Esophagus (tissue), 2 donors: ENCODE measurements around the gene NDUFS5. TPM values are rescaled to one million over a fixed set of nuclear protein-coding genes. Genes with fewer than 3 reads are reported as not detected.
"Not testable (repeated sequence)": the region's sequence is repeated elsewhere in the genome, so short reads cannot be mapped to it uniquely, and the experiment has no call there.

Experiments
- H3K27ac ChIP-seq, 2 donors: one replicate each; pipeline ENCODE4 v1.5.1; 2013; ENCODE audit warnings: low read depth in 2 of 2, mild to moderate bottlenecking in 2 of 2, inconsistent platforms in 1 of 2, low read length in 1 of 2, moderate library complexity in 1 of 2
- H3K27me3 ChIP-seq, 2 donors: one replicate each; pipeline ENCODE4 v1.6.1; 2013; ENCODE audit warnings: low read length in 2 of 2, control low read depth in 1 of 2, mild to moderate bottlenecking in 1 of 2; ENCODE audit not compliant: insufficient read depth in 2 of 2, control insufficient read depth in 1 of 2
- H3K36me3 ChIP-seq, 2 donors: one replicate each; pipeline ENCODE4 v1.6.1; 2013; ENCODE audit warnings: low read length in 1 of 2; ENCODE audit not compliant: control insufficient read depth in 2 of 2, insufficient read depth in 2 of 2
- H3K4me1 ChIP-seq, 2 donors: one replicate each; pipeline ENCODE4 v1.6.1; 2013; ENCODE audit warnings: low read length in 1 of 2; ENCODE audit not compliant: control insufficient read depth in 2 of 2, insufficient read depth in 2 of 2
- H3K4me3 ChIP-seq, 2 donors: one replicate each; pipeline ENCODE4 v1.5.1; 2013; ENCODE audit warnings: low read length in 2 of 2, mild to moderate bottlenecking in 2 of 2, low read depth in 1 of 2, moderate library complexity in 1 of 2
- H3K9me3 ChIP-seq, 2 donors: one replicate each; pipeline ENCODE4 v1.6.1; 2013; ENCODE audit warnings: mild to moderate bottlenecking in 2 of 2, low read depth in 1 of 2, low read length in 1 of 2, moderate library complexity in 1 of 2; ENCODE audit not compliant: control insufficient read depth in 2 of 2, insufficient read depth in 1 of 2
- WGBS, 2 donors: extraction: QIAGEN DNeasy Blood & Tissue Kit; methylation state at CpG; one replicate each; pipeline ENCODE4 v1.1.7; 2013; 5-methylcytosine and 5-hydroxymethylcytosine counted together
- polyA plus RNA-seq, 2 donors: library from polyadenylated mRNA; stranded (reverse); fragments of 200-250 nt; gene quantifications; one replicate each; pipeline ENCODE4 v1.2.3, GENCODE V29; 2013
- donor health status: healthy with polysubstance abuse.
- donor health status: Bipolar disorder and iron deficiency.

NDUFS5 gene
- 100 to 1,000 TPM; 545 to 814 TPM for polyA plus RNA-seq

DNA sequence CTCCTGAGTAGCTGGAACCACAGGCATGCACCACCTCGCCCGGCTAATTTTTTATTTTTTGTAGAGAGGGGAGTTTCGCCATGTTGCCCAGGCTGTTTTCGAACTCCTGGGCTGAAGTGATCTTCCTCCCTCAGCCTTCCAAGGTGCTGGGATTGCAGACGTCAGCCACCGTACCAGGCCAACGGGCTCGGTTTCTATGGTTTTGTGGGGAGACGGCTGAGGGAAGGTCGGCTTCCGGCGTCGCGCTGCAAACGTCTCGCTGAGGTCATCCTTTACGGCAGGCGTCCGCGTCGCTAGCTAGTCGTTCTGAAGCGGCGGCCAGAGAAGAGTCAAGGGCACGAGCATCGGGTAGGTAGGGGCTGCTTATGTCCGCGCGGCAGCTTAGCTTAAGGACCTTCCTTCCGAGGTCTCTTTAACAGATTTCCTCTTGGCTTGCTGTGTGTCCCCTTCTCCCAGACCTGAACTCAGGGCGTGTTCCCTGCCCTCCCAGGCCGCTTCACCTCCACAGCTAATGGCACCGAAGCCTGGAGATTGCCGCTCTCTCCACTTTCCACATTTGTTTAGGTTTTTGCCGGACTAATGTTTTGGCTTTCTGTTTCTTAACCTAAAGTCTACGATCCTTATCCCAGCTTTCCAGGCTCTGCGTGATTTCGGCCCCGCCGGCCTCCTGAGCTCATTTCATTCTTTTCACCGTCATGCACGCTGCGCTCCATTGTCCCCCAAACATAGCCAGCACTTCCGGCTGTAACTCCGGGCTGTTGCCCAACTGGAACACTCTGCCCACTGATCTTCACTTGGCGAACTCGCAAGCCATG is at the start of gene NDUFS5:
TSS of gene NDUFS5 (plus strand) at position 300 of the 815 bp plus-strand sequence. CDS start 2,375 bp downstream, outside the sequence.
- Histone ChIP-seq H3K27ac (peak within 1 kb of the TSS; percentile 85 to 99), H3K4me1 (peaks cover 0 to 5% of the 10 kb centered on the region in 2 donors), H3K36me3 (peaks cover 2 to 6% of the 10 kb centered on the region in 2 donors), H3K27me3 (no peaks in the 10 kb centered on the region), H3K9me3 (no peaks in the 10 kb centered on the region), H3K4me3 (peak within 1 kb of the TSS; percentile 59 to 84)
- WGBS, 2 donors: 0% methylated on average over 47 of the region's 47 CpGs

DNA sequence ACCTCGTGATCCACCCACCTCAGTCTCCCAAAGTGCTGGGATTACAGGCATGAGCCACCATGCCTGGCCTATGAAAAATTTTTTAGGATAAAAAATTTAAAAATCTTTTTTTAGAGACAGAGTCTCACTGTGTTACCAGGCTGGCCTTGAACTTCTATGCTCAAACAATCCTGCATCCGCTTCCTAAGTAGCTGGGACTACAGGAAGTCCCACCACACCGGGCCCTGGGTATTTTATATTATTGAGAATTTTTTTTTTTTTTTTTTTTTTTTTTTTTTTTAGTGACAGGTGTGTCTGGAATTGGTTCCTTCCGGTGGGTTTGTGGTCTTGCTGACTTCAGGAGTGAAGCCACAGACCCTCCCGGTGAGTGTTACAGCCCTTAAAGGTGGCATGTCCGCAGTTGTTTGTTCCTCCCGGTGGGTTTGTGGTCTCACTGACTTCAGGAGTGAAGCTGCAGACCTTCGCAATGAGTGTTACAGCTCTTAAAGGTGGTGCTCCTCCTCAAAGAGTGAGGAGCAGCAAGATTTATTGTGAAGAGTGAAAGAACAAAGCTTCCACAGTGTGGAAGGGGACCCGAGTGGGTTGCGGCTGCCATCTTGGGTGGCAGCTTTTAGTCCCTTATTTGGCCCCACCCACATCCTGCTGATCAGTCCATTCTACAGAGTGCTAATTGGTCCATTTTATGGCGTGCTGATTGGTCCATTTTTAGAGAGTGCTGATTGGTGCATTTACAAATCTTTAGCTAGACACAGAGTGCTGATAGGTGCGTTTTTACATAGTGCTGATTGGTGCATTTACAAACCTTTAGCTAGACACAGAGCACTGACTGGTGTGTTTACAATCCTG is 48.5 kb upstream of the NDUFS5 start:
- H3K4me3 ChIP-seq, H3K9me3 ChIP-seq, H3K27me3 ChIP-seq, H3K4me1 ChIP-seq, H3K27ac ChIP-seq, H3K36me3 ChIP-seq: not testable (repeated sequence)
- WGBS, 2 donors: 82 to 85% methylated on average over 12 of the region's 12 CpGs

GRCh38 chr1:38978245-38978542 is 48.0 kb upstream of the NDUFS5 start:
- H3K4me1 ChIP-seq, H3K4me3 ChIP-seq, H3K27me3 ChIP-seq, H3K36me3 ChIP-seq, H3K9me3 ChIP-seq, H3K27ac ChIP-seq: not testable (repeated sequence)
- WGBS, 2 donors: 92 to 93% methylated on average over 6 of the region's 6 CpGs

- H3K4me1 ChIP-seq: not testable (repeated sequence)
- WGBS, 2 donors: 50 to 65% methylated on average over 1 of the region's 1 CpG
Observed at GRCh38 chr1:38979380-38979779, 46.8 kb upstream of the NDUFS5 start.

GRCh38 chr1:38989979-38990378 is 36.2 kb upstream of the NDUFS5 start:
- Histone ChIP-seq H3K4me1 (no peaks in the 10 kb centered on the region), H3K27ac (no peak overlapping the region), H3K27me3 (no peaks in the 10 kb centered on the region), H3K4me3 (no peak overlapping the region), H3K36me3 (no peaks in the 10 kb centered on the region), H3K9me3 (no peaks in the 10 kb centered on the region)
- WGBS, 2 donors: 59 to 76% methylated on average over 2 of the region's 2 CpGs

More at GRCh38 chr1:38979380-38979779, 46.8 kb upstream of the NDUFS5 start:
- not testable (repeated sequence) for H3K4me3 ChIP-seq, H3K36me3 ChIP-seq, H3K27ac ChIP-seq, H3K9me3 ChIP-seq, H3K27me3 ChIP-seq

- Histone ChIP-seq H3K9me3 (no peaks in the 10 kb centered on the region), H3K4me3 (peak overlapping the region; percentile 56 to 92), H3K36me3 (no peaks in the 10 kb centered on the region), H3K4me1 (no peaks in the 10 kb centered on the region), H3K27ac (peak overlapping the region; percentile 88), H3K27me3 (no peaks in the 10 kb centered on the region)
- WGBS, 2 donors: 30 to 33% methylated on average over 5 of the region's 5 CpGs
Observed at GRCh38 chr1:38990386-38990737, 35.8 kb upstream of the NDUFS5 start.

GRCh38 chr1:38990738-38991637 is 35.2 kb upstream of the NDUFS5 start, which contains the start of gene AKIRIN1:
Gene AKIRIN1 (plus strand): TSS chr1:38991276. CDS start chr1:38991381, 105 bp downstream.
- no peaks in the 10 kb centered on the region for H3K36me3 ChIP-seq
- WGBS, 2 donors: 1% methylated on average over 70 to 76 of the region's 76 CpGs
- H3K4me1 ChIP-seq: no peaks in the 10 kb centered on the region
- peak within 1 kb of the TSS; percentile 92 to 94 for H3K4me3 ChIP-seq
- no peaks in the 10 kb centered on the region for H3K27me3 ChIP-seq
- H3K27ac ChIP-seq: peak within 1 kb of the TSS; percentile 88 to 95
- H3K9me3 ChIP-seq: no peaks in the 10 kb centered on the region

GRCh38 chr1:38991638-38992411 is 34.3 kb upstream of the NDUFS5 start:
- 0 to 1% methylated on average over 30 of the region's 30 CpGs for WGBS, 2 donors
- no peaks in the 10 kb centered on the region for H3K36me3 ChIP-seq
- H3K9me3 ChIP-seq: no peaks in the 10 kb centered on the region
- peak overlapping the region; percentile 92 to 94 for H3K4me3 ChIP-seq
- no peaks in the 10 kb centered on the region for H3K4me1 ChIP-seq
- H3K27ac ChIP-seq: peak overlapping the region; percentile 82 to 95
- H3K27me3 ChIP-seq: no peaks in the 10 kb centered on the region
